ENCODE results near the gene TREX2.
A peak's percentile ranks its signal among the peaks of the same experiment; 100 is the strongest.

GRCh38 chrX:153470411-153471363 is 24.8 kb upstream of the TREX2 start, which contains the start of gene HAUS7:
- TF ChIP-seq CTCF (IDR thresholded peaks at IDR 0.05; ENCODE audit: poor library complexity, severe bottlenecking) = peak; percentile 87
- no peak for TF ChIP-seq EP300 (conservative IDR thresholded peaks at IDR 0.05; ENCODE audit: poor library complexity, severe bottlenecking)
